ENCODE measurements around the gene OR4Q2.
"Not testable (repeated sequence)": the region's sequence is repeated elsewhere in the genome, so short reads cannot be mapped to it uniquely, and the experiment has no call there.

The OR4Q2 gene

DNA sequence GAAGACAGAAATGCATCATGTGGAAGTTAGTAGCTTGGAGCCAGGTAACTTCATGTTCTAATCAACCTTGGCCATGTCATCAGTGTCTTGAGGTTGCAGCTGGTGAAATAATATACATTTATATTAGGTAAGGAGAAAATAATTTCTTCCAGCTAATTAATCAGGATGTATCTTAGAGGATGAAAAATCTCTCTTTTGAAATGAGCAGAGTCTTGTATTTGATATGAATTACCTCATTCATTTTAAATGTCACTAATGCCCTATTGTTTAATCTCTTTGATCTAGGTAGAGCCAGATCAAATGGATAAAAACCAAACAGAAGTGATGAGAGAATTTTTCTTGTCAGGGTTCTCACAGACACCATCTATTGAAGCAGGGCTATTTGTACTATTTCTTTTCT lies at the start of gene OR4Q2:
OR4Q2 (plus strand) TSS at position 301 of the 400 bp plus-strand sequence.
- H3K9ac ChIP-seq (ENCODE audit: low read length): no peak within 1 kb of the TSS

DNA sequence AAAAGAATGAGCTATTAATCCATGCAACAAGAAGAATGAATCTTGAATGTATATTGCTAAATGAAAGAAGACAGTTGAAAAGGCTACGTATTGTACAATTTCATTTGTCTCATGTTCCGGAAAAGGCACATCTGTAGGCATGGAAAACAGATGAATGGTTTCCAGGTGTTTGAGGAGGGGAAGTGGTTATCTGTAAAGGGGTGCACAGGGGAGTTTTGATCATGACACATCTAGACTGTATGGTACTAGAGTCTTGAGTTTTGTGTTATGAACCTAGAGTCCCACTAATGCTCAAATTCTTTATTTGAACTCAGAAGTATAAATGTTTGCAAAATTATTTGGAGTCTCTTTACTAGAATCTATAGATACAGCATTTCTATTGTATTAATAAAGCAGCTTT lies 32.2 kb upstream of the OR4Q2 start:
- H3K4me3 ChIP-seq (ENCODE audit: low read depth in 1 of 2, low read length in 2 of 2); H3K4me1 ChIP-seq (ENCODE audit: insufficient read depth, low read length); H3K9ac ChIP-seq (ENCODE audit: low read length); H3K27ac ChIP-seq (ENCODE audit: low read depth, low read length); H3K36me3 ChIP-seq (ENCODE audit: insufficient read depth, low read length); H3K9me3 ChIP-seq (ENCODE audit: low read length); H3K27me3 ChIP-seq (ENCODE audit: control insufficient read depth in 1 of 2, insufficient read depth in 2 of 2, low read length in 2 of 2): not testable (repeated sequence)

More for the DNA sequence above, at the start of gene OR4Q2:
- H3K36me3 ChIP-seq (ENCODE audit: insufficient read depth, low read length): no peaks in the 10 kb centered on the region
- H3K27me3 ChIP-seq (ENCODE audit: control insufficient read depth in 1 of 2, insufficient read depth in 2 of 2, low read length in 2 of 2): no peaks in the 10 kb centered on the region
- H3K9me3 ChIP-seq (ENCODE audit: low read length): no peaks in the 10 kb centered on the region
- H3K4me3 ChIP-seq (ENCODE audit: low read depth in 1 of 2, low read length in 2 of 2): no peak within 1 kb of the TSS
- no peaks in the 10 kb centered on the region for H3K4me1 ChIP-seq (ENCODE audit: insufficient read depth, low read length)
- H3K27ac ChIP-seq (ENCODE audit: low read depth, low read length): no peak within 1 kb of the TSS

DNA sequence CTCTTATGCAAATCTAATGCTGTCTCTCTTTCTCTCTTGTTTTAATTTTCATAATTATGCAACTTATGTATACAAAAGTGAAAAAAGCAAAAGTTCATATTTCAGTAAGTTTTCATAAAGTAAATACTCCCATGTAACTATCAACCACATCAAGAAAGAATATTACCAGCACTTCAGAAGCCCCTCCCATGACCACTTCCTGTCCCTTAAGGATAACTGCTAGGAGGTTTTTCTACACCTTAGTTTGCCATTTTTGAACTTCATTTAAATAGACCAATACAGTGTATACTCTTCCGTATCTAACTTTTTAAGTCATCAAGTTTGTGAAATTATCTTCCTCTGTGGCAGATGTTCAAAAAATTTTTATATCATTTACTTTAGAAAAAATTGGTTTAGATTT lies 27.1 kb upstream of the OR4Q2 start:
- H3K9me3 ChIP-seq (ENCODE audit: low read length): no peaks in the 10 kb centered on the region
- no peak overlapping the region for H3K4me3 ChIP-seq (ENCODE audit: low read depth in 1 of 2, low read length in 2 of 2)
- no peaks in the 10 kb centered on the region for H3K36me3 ChIP-seq (ENCODE audit: insufficient read depth, low read length)
- no peaks in the 10 kb centered on the region for H3K4me1 ChIP-seq (ENCODE audit: insufficient read depth, low read length)
- no peak overlapping the region for H3K27ac ChIP-seq (ENCODE audit: low read depth, low read length)
- no peaks in the 10 kb centered on the region for H3K27me3 ChIP-seq (ENCODE audit: control insufficient read depth in 1 of 2, insufficient read depth in 2 of 2, low read length in 2 of 2)
- no peak overlapping the region for H3K9ac ChIP-seq (ENCODE audit: low read length)

DNA sequence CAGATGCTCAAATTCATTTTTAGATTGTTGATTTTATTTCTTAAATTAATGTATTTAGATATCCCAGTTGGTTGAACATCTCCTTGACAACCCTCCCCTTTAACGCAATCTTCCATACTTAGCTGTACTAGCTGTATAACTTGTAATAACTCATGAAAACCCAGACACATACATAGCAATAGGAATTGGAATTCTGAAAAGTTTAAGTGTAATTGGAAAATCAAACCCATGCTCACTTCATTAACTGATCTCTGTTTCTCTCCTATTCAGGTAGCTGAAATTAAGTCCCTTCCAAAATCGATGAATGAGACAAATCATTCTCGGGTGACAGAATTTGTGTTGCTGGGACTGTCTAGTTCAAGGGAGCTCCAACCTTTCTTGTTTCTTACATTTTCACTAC lies 26.7 kb upstream of the OR4Q2 start, which contains the start of gene OR4K15:
OR4K15 (plus strand) TSS at position 301 of the 400 bp plus-strand sequence; CDS start at position 301, 0 bp downstream.
- Histone ChIP-seq H3K36me3 (ENCODE audit: insufficient read depth, low read length) (no peaks in the 10 kb centered on the region), H3K9me3 (ENCODE audit: low read length) (no peaks in the 10 kb centered on the region), H3K27me3 (ENCODE audit: control insufficient read depth in 1 of 2, insufficient read depth in 2 of 2, low read length in 2 of 2) (no peaks in the 10 kb centered on the region), H3K27ac (ENCODE audit: low read depth, low read length) (no peak within 1 kb of the TSS), H3K4me1 (ENCODE audit: insufficient read depth, low read length) (no peaks in the 10 kb centered on the region), H3K4me3 (ENCODE audit: low read depth in 1 of 2, low read length in 2 of 2) (no peak within 1 kb of the TSS), H3K9ac (ENCODE audit: low read length) (no peak within 1 kb of the TSS)

DNA sequence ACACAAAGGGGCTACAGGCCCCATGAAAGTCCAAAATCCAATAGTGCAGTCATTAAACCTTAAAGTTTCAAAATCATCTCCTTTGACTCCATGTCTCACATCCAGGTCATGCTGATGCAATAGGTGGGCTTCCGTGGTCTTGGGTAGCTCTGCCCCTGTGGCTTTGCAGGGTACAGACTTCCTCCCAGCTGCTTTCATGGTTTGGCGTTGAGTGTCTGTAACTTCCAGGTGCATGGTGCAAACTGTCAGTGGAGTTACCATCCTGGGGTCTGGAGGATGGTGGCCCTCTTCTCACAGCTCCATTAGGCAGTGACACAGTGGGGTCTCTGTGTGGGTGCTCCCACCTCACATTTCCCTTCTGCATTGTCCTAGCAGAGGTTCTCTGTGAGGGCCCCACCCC lies 8.5 kb upstream of the OR4Q2 start:
- Histone ChIP-seq H3K4me3 (ENCODE audit: low read depth in 1 of 2, low read length in 2 of 2) (no peak overlapping the region), H3K27me3 (ENCODE audit: control insufficient read depth in 1 of 2, insufficient read depth in 2 of 2, low read length in 2 of 2) (no peaks in the 10 kb centered on the region), H3K36me3 (ENCODE audit: insufficient read depth, low read length) (no peaks in the 10 kb centered on the region), H3K4me1 (ENCODE audit: insufficient read depth, low read length) (no peaks in the 10 kb centered on the region), H3K27ac (ENCODE audit: low read depth, low read length) (no peak overlapping the region), H3K9ac (ENCODE audit: low read length) (no peak overlapping the region), H3K9me3 (ENCODE audit: low read length) (no peaks in the 10 kb centered on the region)

DNA sequence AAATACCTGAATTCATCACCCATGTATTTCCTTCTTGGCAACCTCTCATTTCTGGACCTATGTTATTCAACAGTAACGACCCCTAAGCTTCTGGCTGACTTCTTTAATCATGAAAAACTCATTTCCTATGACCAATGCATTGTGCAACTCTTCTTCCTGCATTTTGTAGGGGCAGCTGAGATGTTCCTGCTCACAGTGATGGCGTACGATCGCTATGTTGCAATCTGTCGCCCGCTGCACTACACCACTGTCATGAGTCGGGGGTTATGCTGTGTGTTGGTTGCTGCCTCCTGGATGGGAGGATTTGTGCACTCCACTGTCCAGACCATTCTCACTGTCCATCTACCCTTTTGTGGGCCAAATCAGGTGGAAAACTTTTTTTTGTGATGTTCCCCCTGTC lies 356 bp downstream of the OR4Q2 start:
- Histone ChIP-seq H3K27me3 (ENCODE audit: control insufficient read depth in 1 of 2, insufficient read depth in 2 of 2, low read length in 2 of 2) (no peaks in the 10 kb centered on the region), H3K9me3 (ENCODE audit: low read length) (no peaks in the 10 kb centered on the region), H3K9ac (ENCODE audit: low read length) (no peak overlapping the region), H3K4me3 (ENCODE audit: low read depth in 1 of 2, low read length in 2 of 2) (no peak overlapping the region), H3K36me3 (ENCODE audit: insufficient read depth, low read length) (no peaks in the 10 kb centered on the region), H3K27ac (ENCODE audit: low read depth, low read length) (no peak overlapping the region), H3K4me1 (ENCODE audit: insufficient read depth, low read length) (no peaks in the 10 kb centered on the region)

DNA sequence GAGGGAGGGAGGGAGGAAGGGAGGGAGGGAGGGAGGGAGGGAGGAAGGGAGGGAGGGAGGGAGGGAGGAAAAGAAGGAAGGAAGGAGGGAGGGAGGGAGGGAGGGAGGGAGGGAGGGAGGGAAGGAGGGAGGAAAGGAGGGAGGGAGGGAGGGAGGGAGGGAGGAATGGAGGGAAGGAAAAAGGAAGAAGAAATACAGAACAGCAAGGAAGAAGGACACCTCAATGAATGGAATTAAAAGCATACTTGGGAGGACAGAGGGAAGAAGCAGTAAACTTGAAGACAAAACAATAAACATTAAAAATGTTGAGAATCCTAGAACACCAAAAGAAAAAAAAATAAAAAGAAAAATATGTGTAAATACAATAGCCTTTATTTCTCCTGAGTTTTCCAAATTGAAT lies 6.2 kb downstream of the OR4Q2 start:
- Histone ChIP-seq H3K9me3 (ENCODE audit: low read length) (no peaks in the 10 kb centered on the region), H3K27ac (ENCODE audit: low read depth, low read length) (no peak overlapping the region), H3K9ac (ENCODE audit: low read length) (no peak overlapping the region), H3K36me3 (ENCODE audit: insufficient read depth, low read length) (no peaks in the 10 kb centered on the region), H3K4me3 (ENCODE audit: low read depth in 1 of 2, low read length in 2 of 2) (no peak overlapping the region), H3K27me3 (ENCODE audit: control insufficient read depth in 1 of 2, insufficient read depth in 2 of 2, low read length in 2 of 2) (no peaks in the 10 kb centered on the region), H3K4me1 (ENCODE audit: insufficient read depth, low read length) (no peaks in the 10 kb centered on the region)

DNA sequence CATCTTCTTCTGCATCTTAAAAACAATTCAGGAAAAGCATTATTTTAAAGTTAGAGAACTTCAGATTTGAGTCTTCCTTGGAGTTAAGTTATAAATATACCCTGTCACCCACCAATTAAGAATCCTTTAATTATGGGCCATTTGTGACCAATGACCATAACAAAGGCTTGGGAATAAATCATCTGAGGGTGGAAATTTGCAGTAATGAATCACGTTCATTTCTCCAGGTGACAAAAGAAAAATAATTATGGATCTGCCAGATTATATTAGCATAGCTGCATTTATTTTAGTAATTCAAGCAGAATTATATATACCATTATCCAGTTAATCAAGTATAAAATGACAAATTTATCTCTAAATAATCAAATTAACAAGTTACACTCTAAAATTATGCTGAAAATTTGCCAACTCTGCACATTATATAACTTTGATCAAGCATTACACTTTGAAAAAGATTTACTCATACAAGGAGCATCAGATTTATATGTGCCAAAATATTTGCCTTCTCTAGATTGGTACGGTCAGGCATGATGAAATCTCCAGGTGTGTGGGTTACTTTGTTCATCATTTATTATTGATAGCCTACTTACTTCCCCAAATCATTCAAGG lies 17.4 kb downstream of the OR4Q2 start, which contains the start of gene OR4K14:
OR4K14 (minus strand) TSS at position 51 of the 609 bp plus-strand sequence. CDS start 4,114 bp downstream, outside the sequence.
- Histone ChIP-seq H3K4me1 (ENCODE audit: insufficient read depth, low read length) (no peaks in the 10 kb centered on the region), H3K27me3 (ENCODE audit: control insufficient read depth in 1 of 2, insufficient read depth in 2 of 2, low read length in 2 of 2) (no peaks in the 10 kb centered on the region), H3K9me3 (ENCODE audit: low read length) (no peaks in the 10 kb centered on the region), H3K27ac (ENCODE audit: low read depth, low read length) (no peak within 1 kb of the TSS), H3K4me3 (ENCODE audit: low read depth in 1 of 2, low read length in 2 of 2) (no peak within 1 kb of the TSS), H3K36me3 (ENCODE audit: insufficient read depth, low read length) (no peaks in the 10 kb centered on the region), H3K9ac (ENCODE audit: low read length) (no peak within 1 kb of the TSS)

DNA sequence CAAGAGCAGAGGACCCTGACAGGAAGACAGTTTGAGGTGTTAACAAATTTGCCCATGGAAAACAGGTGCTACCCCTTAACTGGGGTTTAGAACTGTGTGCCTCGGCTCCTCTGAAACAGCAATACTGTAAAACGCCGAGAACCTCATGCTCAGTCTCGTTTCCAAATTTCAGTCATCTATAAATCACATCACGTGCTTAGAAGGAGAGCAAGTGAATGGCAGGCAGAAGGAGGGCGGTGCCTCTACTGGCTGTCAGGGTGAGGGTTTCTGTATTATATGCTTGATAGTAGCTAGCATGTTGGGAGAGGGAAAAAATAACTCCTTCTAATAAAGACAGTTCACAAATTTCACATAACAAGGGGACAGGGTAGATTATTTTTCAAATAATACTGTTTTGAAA lies 29.1 kb downstream of the OR4Q2 start:
- Histone ChIP-seq H3K9ac (ENCODE audit: low read length) (no peak overlapping the region), H3K27me3 (ENCODE audit: control insufficient read depth in 1 of 2, insufficient read depth in 2 of 2, low read length in 2 of 2) (no peaks in the 10 kb centered on the region), H3K36me3 (ENCODE audit: insufficient read depth, low read length) (no peaks in the 10 kb centered on the region), H3K4me1 (ENCODE audit: insufficient read depth, low read length) (no peaks in the 10 kb centered on the region), H3K4me3 (ENCODE audit: low read depth in 1 of 2, low read length in 2 of 2) (no peak overlapping the region), H3K27ac (ENCODE audit: low read depth, low read length) (no peak overlapping the region), H3K9me3 (ENCODE audit: low read length) (no peaks in the 10 kb centered on the region)

DNA sequence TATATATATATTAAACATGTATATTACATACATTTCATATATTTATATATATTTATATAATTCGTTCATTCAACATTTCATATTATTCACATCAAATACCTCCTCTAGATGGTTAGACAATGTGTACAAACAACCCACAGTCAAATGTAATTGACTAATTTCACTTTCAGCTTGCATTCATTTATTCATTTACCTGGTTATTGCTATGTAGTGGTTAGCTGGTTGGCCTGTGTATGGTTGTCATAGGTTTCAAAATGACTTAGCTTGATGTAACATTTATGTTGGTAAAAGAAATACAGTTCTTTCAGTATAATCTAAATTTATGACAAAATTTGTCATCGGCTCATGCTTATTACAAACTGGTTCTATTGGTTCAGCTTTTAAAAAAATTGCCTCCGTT lies 33.5 kb downstream of the OR4Q2 start:
- Histone ChIP-seq H3K27me3 (ENCODE audit: control insufficient read depth in 1 of 2, insufficient read depth in 2 of 2, low read length in 2 of 2) (no peaks in the 10 kb centered on the region), H3K4me1 (ENCODE audit: insufficient read depth, low read length) (no peaks in the 10 kb centered on the region), H3K4me3 (ENCODE audit: low read depth in 1 of 2, low read length in 2 of 2) (no peak overlapping the region), H3K9me3 (ENCODE audit: low read length) (no peaks in the 10 kb centered on the region), H3K27ac (ENCODE audit: low read depth, low read length) (no peak overlapping the region), H3K9ac (ENCODE audit: low read length) (no peak overlapping the region), H3K36me3 (ENCODE audit: insufficient read depth, low read length) (no peaks in the 10 kb centered on the region)

DNA sequence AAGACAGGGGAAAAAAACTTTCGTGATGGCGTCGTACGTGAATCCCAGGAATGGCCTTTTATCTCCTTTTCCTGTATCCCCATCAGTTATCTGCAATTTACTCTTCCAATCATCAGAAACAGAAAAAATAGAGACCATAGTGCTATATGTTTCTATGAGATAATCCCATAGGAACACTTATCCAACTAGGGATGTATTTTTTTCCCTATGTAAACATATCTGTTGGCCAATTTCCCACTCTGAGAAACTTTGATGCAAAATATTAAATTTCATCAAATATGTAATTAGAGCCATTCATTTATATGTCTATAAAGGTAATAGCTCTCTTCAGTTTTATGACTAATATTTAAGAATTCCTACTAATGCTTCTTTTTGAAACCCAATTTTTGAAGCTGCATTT lies 34.0 kb downstream of the OR4Q2 start, which contains the start of gene OR4K13:
OR4K13 (minus strand) TSS at position 101 of the 400 bp plus-strand sequence. CDS start 1,280 bp downstream, outside the sequence.
- H3K27me3 ChIP-seq (ENCODE audit: control insufficient read depth in 1 of 2, insufficient read depth in 2 of 2, low read length in 2 of 2): no peaks in the 10 kb centered on the region
- no peaks in the 10 kb centered on the region for H3K4me1 ChIP-seq (ENCODE audit: insufficient read depth, low read length)
- no peaks in the 10 kb centered on the region for H3K9me3 ChIP-seq (ENCODE audit: low read length)
- no peak within 1 kb of the TSS for H3K4me3 ChIP-seq (ENCODE audit: low read depth in 1 of 2, low read length in 2 of 2)
- H3K27ac ChIP-seq (ENCODE audit: low read depth, low read length): no peak within 1 kb of the TSS
- H3K36me3 ChIP-seq (ENCODE audit: insufficient read depth, low read length): no peaks in the 10 kb centered on the region
- no peak within 1 kb of the TSS for H3K9ac ChIP-seq (ENCODE audit: low read length)

DNA sequence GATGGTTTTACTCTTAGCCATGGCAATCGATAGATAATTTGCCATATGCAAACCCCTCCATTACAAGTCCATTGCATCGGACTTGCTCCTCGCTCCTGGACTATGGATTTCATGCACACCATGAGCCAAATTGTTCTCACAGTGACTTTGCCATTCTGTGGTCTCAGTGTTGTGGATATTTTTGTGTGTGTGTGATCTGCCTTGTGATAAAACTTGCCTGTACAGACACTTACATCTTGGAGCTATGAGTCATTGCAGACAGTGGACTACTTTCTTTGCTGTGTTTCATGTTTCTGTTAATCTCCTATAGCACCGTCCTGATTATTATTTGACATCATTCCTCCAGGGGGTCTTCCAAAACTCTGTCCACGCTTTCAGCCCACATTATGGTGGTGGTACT lies 42.3 kb downstream of the OR4Q2 start:
- no peaks in the 10 kb centered on the region for H3K4me1 ChIP-seq (ENCODE audit: insufficient read depth, low read length)
- H3K9ac ChIP-seq (ENCODE audit: low read length): no peak overlapping the region

More for the DNA sequence above, 42.3 kb downstream of the OR4Q2 start:
- Histone ChIP-seq H3K36me3 (ENCODE audit: insufficient read depth, low read length) (no peaks in the 10 kb centered on the region), H3K9me3 (ENCODE audit: low read length) (no peaks in the 10 kb centered on the region), H3K4me3 (ENCODE audit: low read depth in 1 of 2, low read length in 2 of 2) (no peak overlapping the region), H3K27me3 (ENCODE audit: control insufficient read depth in 1 of 2, insufficient read depth in 2 of 2, low read length in 2 of 2) (no peaks in the 10 kb centered on the region), H3K27ac (ENCODE audit: low read depth, low read length) (no peak overlapping the region)

Data from muscle layer of colon (tissue), 2 donors.